Fibroblast of lung (primary cell): Measurements from ENCODE around the gene HAVCR1. TPM values are rescaled to one million over a fixed set of nuclear protein-coding genes. Genes with fewer than 3 reads are reported as not detected.
"Not testable (repeated sequence)": the region's sequence is repeated elsewhere in the genome, so short reads cannot be mapped to it uniquely, and the experiment has no call there.

Experiments used
- DNase-seq, 2 donors: peaks; one replicate each; pipeline versions ENCODE4 v3.0.0 to v3.0.0-alpha.2; 2010; ENCODE audit warnings: low read depth in 2 of 2
- H2AFZ ChIP-seq: 2 replicates; pipeline ENCODE4 v1.5.1; 2012; ENCODE audit warnings: low read length, control low read depth, inconsistent platforms
- H3K27ac ChIP-seq: 2 replicates; pipeline ENCODE4 v1.5.1; 2011; ENCODE audit warnings: low read length, control low read depth; ENCODE audit not compliant: insufficient read depth
- H3K27me3 ChIP-seq: 2 replicates; pipeline ENCODE4 v1.5.1; 2011; ENCODE audit warnings: mild to moderate bottlenecking, low read length; ENCODE audit not compliant: control insufficient read depth, insufficient read depth
- H3K36me3 ChIP-seq: 2 replicates; pipeline ENCODE4 v1.5.1; 2011; ENCODE audit warnings: low read length; ENCODE audit not compliant: control insufficient read depth, insufficient read depth
- H3K4me1 ChIP-seq: 2 replicates; pipeline ENCODE4 v1.5.1; 2011; ENCODE audit warnings: low read length; ENCODE audit not compliant: control insufficient read depth, insufficient read depth; ENCODE audit errors: extremely low read depth
- H3K4me2 ChIP-seq: 2 replicates; pipeline ENCODE4 v1.5.1; 2011; ENCODE audit warnings: low read length, control low read depth; ENCODE audit not compliant: insufficient read depth; ENCODE audit errors: extremely low read depth
- H3K4me3 ChIP-seq, 4 experiments: fragments of 200-600 bp in 1 of 4; sonication (generic) in 1 of 4; replicated peaks in 1 of 4; 2 replicates each; pipeline ENCODE4 v1.5.1; 2011 to 2016; ENCODE audit warnings: low read length in 4 of 4, low read depth in 3 of 4, mild to moderate bottlenecking in 3 of 4, control low read depth in 2 of 4, inconsistent platforms in 1 of 4, mixed read lengths in 1 of 4; ENCODE audit not compliant: insufficient read depth in 1 of 4; ENCODE audit errors: control extremely low read depth in 1 of 4
- H3K79me2 ChIP-seq: 2 replicates; pipeline ENCODE4 v1.5.1; 2012; ENCODE audit warnings: mild to moderate bottlenecking, low read length, inconsistent platforms; ENCODE audit not compliant: control insufficient read depth, insufficient read depth
- H3K9ac ChIP-seq: 2 replicates; pipeline ENCODE4 v1.5.1; 2011; ENCODE audit warnings: mild to moderate bottlenecking, low read length, control low read depth; ENCODE audit not compliant: insufficient read depth
- H3K9me3 ChIP-seq: 2 replicates; pipeline ENCODE4 v1.5.1; 2012; ENCODE audit warnings: low read depth, low read length; ENCODE audit not compliant: control insufficient read depth, insufficient read depth
- H4K20me1 ChIP-seq: 2 replicates; pipeline ENCODE4 v1.5.1; 2011; ENCODE audit warnings: low read length; ENCODE audit not compliant: control insufficient read depth, insufficient read depth; ENCODE audit errors: extremely low read depth
- EZH2 ChIP-seq: IDR thresholded peaks from 2 replicates; pipeline ENCODE4 v1.5.1; 2012; ENCODE audit warnings: low read length, control low read depth, mild to moderate bottlenecking; ENCODE audit errors: missing control alignments
- polyA plus RNA-seq, 2 donors: library from polyadenylated mRNA; depleted of rRNA in 1 of 2; stranded (reverse) in 1 of 2; unstranded in 1 of 2; fragments of >200 nt; gene quantifications; 2 replicates each; pipeline ENCODE4 v1.2.1, GENCODE V29; 2011 to 2012; ENCODE audit warnings: missing spikeins in 1 of 2
- total RNA-seq: library from RNA; depleted of rRNA; stranded (reverse); fragments of >200 nt; gene quantifications from 2 replicates; pipeline ENCODE4 v1.2.1, GENCODE V29; 2014
- TF ChIP-seq, protein P1 (sequence below), 2 donors: IDR thresholded peaks in 1 of 2; conservative IDR thresholded peaks in 1 of 2; 1 replicate in 1 of 2; 2 replicates in 1 of 2; pipeline ENCODE4 v1.5.1; 2011 to 2012; ENCODE audit warnings: low read length in 2 of 2, control low read depth in 1 of 2, inconsistent platforms in 1 of 2, low read depth in 1 of 2, mild to moderate bottlenecking in 1 of 2

The HAVCR1 gene
- total and polyA plus RNA-seq, 2 donors (not counting 1 experiment from before 2014, with no cell fraction given): not detected

DNA sequence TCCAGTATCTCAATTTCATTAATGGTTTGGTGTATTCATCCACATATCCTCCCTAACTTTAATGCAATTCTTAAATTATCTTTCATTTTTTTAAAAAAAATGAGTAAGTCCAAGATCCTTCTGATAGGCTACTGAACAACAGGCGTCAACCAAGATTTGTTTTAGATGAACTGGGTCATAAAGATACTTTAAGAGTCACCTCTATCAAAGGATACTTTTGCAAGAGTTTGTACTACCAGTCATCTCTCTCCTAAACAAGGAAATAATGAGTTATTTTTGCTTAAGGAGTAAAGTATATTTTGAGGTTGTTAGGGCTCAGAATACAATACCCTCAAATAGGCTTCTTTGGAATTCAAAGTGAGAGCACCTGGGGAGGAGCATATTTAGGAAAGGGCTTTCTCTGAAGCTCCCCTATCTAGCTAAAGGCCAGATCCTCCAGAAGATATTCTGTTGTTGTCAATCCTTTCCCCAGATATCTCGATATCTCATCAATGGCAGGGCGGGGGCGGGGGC, 25.8 kb downstream of the HAVCR1 start:
- Histone ChIP-seq H3K9me3 (no peaks in the 10 kb centered on the region), H3K27ac (no peak overlapping the region), H3K4me2 (no peak overlapping the region), H3K79me2 (no peaks in the 10 kb centered on the region), H4K20me1 (no peaks in the 10 kb centered on the region), H3K36me3 (no peaks in the 10 kb centered on the region), H2AFZ (no peak overlapping the region), H3K4me1 (no peaks in the 10 kb centered on the region), H3K27me3 (no peaks in the 10 kb centered on the region), H3K9ac (no peak overlapping the region), H3K4me3 (no peak overlapping the region)
- no peak for DNase-seq
- no peak for TF ChIP-seq EZH2
- TF ChIP-seq, protein P1, sequence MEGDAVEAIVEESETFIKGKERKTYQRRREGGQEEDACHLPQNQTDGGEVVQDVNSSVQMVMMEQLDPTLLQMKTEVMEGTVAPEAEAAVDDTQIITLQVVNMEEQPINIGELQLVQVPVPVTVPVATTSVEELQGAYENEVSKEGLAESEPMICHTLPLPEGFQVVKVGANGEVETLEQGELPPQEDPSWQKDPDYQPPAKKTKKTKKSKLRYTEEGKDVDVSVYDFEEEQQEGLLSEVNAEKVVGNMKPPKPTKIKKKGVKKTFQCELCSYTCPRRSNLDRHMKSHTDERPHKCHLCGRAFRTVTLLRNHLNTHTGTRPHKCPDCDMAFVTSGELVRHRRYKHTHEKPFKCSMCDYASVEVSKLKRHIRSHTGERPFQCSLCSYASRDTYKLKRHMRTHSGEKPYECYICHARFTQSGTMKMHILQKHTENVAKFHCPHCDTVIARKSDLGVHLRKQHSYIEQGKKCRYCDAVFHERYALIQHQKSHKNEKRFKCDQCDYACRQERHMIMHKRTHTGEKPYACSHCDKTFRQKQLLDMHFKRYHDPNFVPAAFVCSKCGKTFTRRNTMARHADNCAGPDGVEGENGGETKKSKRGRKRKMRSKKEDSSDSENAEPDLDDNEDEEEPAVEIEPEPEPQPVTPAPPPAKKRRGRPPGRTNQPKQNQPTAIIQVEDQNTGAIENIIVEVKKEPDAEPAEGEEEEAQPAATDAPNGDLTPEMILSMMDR (conservative IDR thresholded peaks at IDR 0.05 in 1 of 2, IDR thresholded peaks at IDR 0.05 in 1 of 2; ENCODE audit: low read depth in 1 of 2, low read length in 2 of 2): no peak

DNA sequence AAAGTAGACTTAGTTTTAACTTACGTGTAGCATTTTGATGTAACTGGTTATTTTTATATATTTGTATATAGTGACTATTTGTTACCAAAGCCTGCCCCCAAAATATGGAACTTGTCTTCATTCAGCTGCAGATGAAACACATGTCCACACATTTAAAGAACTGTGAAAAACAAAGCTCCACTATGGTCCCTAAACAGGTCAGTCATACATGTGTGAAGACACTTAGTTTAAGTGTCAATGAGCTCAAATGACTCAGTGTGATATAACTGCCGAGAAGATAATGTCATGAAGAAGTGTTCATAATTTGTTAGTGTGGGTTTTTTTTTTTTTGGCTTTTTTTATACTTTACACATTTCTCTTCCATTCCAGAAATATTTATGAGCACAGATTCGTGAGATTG, 28.2 kb downstream of the HAVCR1 start:
- DNase-seq: no peak
- Histone ChIP-seq H2AFZ (no peak overlapping the region), H3K79me2 (no peaks in the 10 kb centered on the region), H3K4me1 (no peaks in the 10 kb centered on the region), H3K4me2 (no peak overlapping the region), H3K4me3 (no peak overlapping the region), H3K36me3 (no peaks in the 10 kb centered on the region), H3K27me3 (no peaks in the 10 kb centered on the region), H3K9ac (no peak overlapping the region), H3K9me3 (no peaks in the 10 kb centered on the region), H3K27ac (no peak overlapping the region), H4K20me1 (no peaks in the 10 kb centered on the region)
- TF ChIP-seq EZH2: no peak
- TF ChIP-seq, protein P1 (conservative IDR thresholded peaks at IDR 0.05 in 1 of 2, IDR thresholded peaks at IDR 0.05 in 1 of 2; ENCODE audit: low read depth in 1 of 2, low read length in 2 of 2): no peak

DNA sequence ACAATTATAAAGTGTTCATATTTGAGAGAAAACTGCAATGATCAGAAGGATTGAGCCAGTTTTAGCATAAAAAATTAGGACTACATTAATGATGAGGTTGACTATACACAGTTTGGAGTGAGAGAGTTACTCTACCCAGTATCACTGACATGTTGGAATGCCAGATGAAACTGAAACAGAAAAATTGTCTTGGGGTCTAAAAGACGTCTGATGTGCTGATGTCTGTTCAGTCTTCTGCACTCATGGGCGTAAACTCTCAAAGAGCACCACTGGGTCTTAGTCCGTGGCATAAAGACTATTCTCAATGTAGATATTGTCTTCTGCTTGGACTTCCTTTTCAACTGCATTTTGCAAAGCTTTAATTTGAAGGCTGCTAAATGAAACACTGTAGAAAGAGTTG, 29.5 kb downstream of the HAVCR1 start:
- Histone ChIP-seq H3K27me3 (no peaks in the 10 kb centered on the region), H3K4me3 (no peak overlapping the region), H3K9me3 (no peaks in the 10 kb centered on the region), H4K20me1 (no peaks in the 10 kb centered on the region), H3K9ac (no peak overlapping the region), H2AFZ (no peak overlapping the region), H3K4me1 (no peaks in the 10 kb centered on the region), H3K4me2 (no peak overlapping the region), H3K27ac (no peak overlapping the region), H3K36me3 (no peaks in the 10 kb centered on the region), H3K79me2 (no peaks in the 10 kb centered on the region)
- DNase-seq: no peak
- TF ChIP-seq, protein P1 (conservative IDR thresholded peaks at IDR 0.05 in 1 of 2, IDR thresholded peaks at IDR 0.05 in 1 of 2; ENCODE audit: low read depth in 1 of 2, low read length in 2 of 2): no peak
- TF ChIP-seq EZH2: no peak

DNA sequence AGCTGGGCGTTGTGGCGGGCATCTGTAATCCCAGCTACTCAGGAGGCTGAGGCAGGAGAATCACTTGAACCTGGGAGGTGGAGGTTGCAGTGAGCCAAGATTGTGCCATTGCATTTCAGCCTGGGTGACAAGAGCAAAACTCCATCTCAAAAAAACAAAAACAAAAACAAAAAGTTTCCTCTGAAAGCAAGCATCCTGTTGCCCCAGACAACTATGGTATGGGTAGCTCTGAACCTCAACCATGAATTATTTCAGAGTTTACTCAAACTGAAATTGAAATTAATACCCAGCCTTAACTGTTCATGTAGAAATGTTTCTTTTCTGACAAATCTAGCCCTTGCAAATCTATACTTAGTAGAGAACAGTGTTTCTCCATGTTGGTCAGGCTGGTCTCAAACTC, 31.3 kb downstream of the HAVCR1 start:
- H2AFZ ChIP-seq, H3K27me3 ChIP-seq, DNase-seq, H3K79me2 ChIP-seq, H3K36me3 ChIP-seq, H3K4me2 ChIP-seq, H3K4me3 ChIP-seq, H3K27ac ChIP-seq, H3K9ac ChIP-seq, H3K9me3 ChIP-seq, H3K4me1 ChIP-seq, H4K20me1 ChIP-seq: not testable (repeated sequence)
